ENCODE data around the gene IPO11. TPM values are rescaled to one million over a fixed set of nuclear protein-coding genes. Genes with fewer than 3 reads are reported as not detected.

The IPO11 gene
- total RNA-seq, 2 experiments from 2014 or later, result 59.7 to 61.2 TPM

GRCh38 chr5:62555930-62556329 is 143.4 kb downstream of the IPO11 start:
- peaks cover 27% of the 10 kb centered on the region for H3K36me3 Mint-ChIP-seq (ENCODE audit: low read depth)
- DNase-seq, result no peak
- intact Hi-C loops (cut with micrococcal nuclease), result no loop called here
- H3K4me1 Mint-ChIP-seq (ENCODE audit: low read depth), result no peaks in the 10 kb centered on the region
- no peak overlapping the region for H3K4me3 Mint-ChIP-seq
- no peaks in the 10 kb centered on the region for H3K27me3 Mint-ChIP-seq
- H3K9me3 Mint-ChIP-seq, result no peaks in the 10 kb centered on the region
- TF ChIP-seq CTCF (IDR thresholded peaks at IDR 0.05), result no peak
- POLR2A ChIA-PET, result interaction anchor here (1.2 kb wide), 1 partner anchor 9 kb away, joined by 5 read pairs; no protein-coding TSS in a partner anchor
- CTCF ChIA-PET, result interaction anchor here (0.9 to 1.7 kb wide), 3 partner anchors 14 to 96 kb away, joined by 3 read pairs; no protein-coding TSS in a partner anchor
- no peak overlapping the region for H3K27ac Mint-ChIP-seq
- ATAC-seq, result no peak

- Mint-ChIP-seq H3K9me3 (no peaks in the 10 kb centered on the region), H3K4me1 (ENCODE audit: low read depth) (no peaks in the 10 kb centered on the region), H3K27ac (no peak overlapping the region), H3K36me3 (ENCODE audit: low read depth) (peaks cover 18% of the 10 kb centered on the region), H3K4me3 (no peak overlapping the region), H3K27me3 (no peaks in the 10 kb centered on the region)
- ATAC-seq, result no peak
- intact Hi-C loops (cut with micrococcal nuclease), result no loop called here
- TF ChIP-seq CTCF (IDR thresholded peaks at IDR 0.05), result no peak
- ChIA-PET CTCF (no interaction called here), POLR2A (no interaction called here)
- no peak for DNase-seq
These were observed 146.4 kb downstream of the IPO11 start for GRCh38 chr5:62558941-62559340.

GRCh38 chr5:62560786-62561185 is 148.2 kb downstream of the IPO11 start:
- no peak for TF ChIP-seq CTCF (IDR thresholded peaks at IDR 0.05)
- intact Hi-C loops (cut with micrococcal nuclease), result no loop called here
- POLR2A ChIA-PET, result no interaction called here
- no peak overlapping the region for H3K27ac Mint-ChIP-seq
- ATAC-seq (no peak), DNase-seq (no peak)
- no peaks in the 10 kb centered on the region for H3K4me1 Mint-ChIP-seq (ENCODE audit: low read depth)
- H3K9me3 Mint-ChIP-seq, result peaks cover 4% of the 10 kb centered on the region
- peaks cover 29% of the 10 kb centered on the region for H3K36me3 Mint-ChIP-seq (ENCODE audit: low read depth)
- H3K27me3 Mint-ChIP-seq, result no peaks in the 10 kb centered on the region
- H3K4me3 Mint-ChIP-seq, result no peak overlapping the region
- CTCF ChIA-PET, result no interaction called here

GRCh38 chr5:62561896-62562295 is 149.3 kb downstream of the IPO11 start:
- Mint-ChIP-seq H3K4me1 (ENCODE audit: low read depth) (no peaks in the 10 kb centered on the region), H3K27me3 (no peaks in the 10 kb centered on the region), H3K9me3 (peaks cover 8% of the 10 kb centered on the region), H3K36me3 (ENCODE audit: low read depth) (peaks cover 36% of the 10 kb centered on the region), H3K27ac (no peak overlapping the region), H3K4me3 (no peak overlapping the region)
- intact Hi-C loops (cut with micrococcal nuclease), result no loop called here
- POLR2A ChIA-PET, result no interaction called here
- DNase-seq, result no peak
- no peak for ATAC-seq
- CTCF ChIA-PET, result interaction anchor here (1.0 kb wide), 1 partner anchor 149 kb away, joined by 3 read pairs; no protein-coding TSS in a partner anchor
- no peak for TF ChIP-seq CTCF (IDR thresholded peaks at IDR 0.05)

GRCh38 chr5:62562867-62563266 is 150.3 kb downstream of the IPO11 start:
- intact Hi-C loops (cut with micrococcal nuclease), result no loop called here
- ATAC-seq (no peak), DNase-seq (no peak)
- ChIA-PET CTCF (interaction anchor here (1.0 kb wide), 1 partner anchor 150 kb away, joined by 3 read pairs; no protein-coding TSS in a partner anchor), POLR2A (no interaction called here)
- TF ChIP-seq CTCF (IDR thresholded peaks at IDR 0.05), result no peak
- H3K27me3 Mint-ChIP-seq, result no peaks in the 10 kb centered on the region
- peaks cover 14% of the 10 kb centered on the region for H3K9me3 Mint-ChIP-seq
- H3K4me1 Mint-ChIP-seq (ENCODE audit: low read depth), result no peaks in the 10 kb centered on the region
- no peak overlapping the region for H3K4me3 Mint-ChIP-seq
- H3K27ac Mint-ChIP-seq, result no peak overlapping the region
- peaks cover 42% of the 10 kb centered on the region for H3K36me3 Mint-ChIP-seq (ENCODE audit: low read depth)
